ENCODE results near the gene DIAPH2. TPM values are rescaled to one million over a fixed set of nuclear protein-coding genes. Genes with fewer than 3 reads are reported as not detected.

The DIAPH2 gene
- total RNA-seq, 2 donors from 2014 or later = 11.6 to 12.7 TPM

- H3K27me3 ChIP-seq = no peaks in the 10 kb centered on the region
- H3K9me3 ChIP-seq = no peaks in the 10 kb centered on the region
- no peak overlapping the region for H3K27ac ChIP-seq
- H3K4me1 ChIP-seq = no peaks in the 10 kb centered on the region
- no peaks in the 10 kb centered on the region for H3K36me3 ChIP-seq
- H3K4me3 ChIP-seq = no peak overlapping the region
- TF ChIP-seq, protein P1, sequence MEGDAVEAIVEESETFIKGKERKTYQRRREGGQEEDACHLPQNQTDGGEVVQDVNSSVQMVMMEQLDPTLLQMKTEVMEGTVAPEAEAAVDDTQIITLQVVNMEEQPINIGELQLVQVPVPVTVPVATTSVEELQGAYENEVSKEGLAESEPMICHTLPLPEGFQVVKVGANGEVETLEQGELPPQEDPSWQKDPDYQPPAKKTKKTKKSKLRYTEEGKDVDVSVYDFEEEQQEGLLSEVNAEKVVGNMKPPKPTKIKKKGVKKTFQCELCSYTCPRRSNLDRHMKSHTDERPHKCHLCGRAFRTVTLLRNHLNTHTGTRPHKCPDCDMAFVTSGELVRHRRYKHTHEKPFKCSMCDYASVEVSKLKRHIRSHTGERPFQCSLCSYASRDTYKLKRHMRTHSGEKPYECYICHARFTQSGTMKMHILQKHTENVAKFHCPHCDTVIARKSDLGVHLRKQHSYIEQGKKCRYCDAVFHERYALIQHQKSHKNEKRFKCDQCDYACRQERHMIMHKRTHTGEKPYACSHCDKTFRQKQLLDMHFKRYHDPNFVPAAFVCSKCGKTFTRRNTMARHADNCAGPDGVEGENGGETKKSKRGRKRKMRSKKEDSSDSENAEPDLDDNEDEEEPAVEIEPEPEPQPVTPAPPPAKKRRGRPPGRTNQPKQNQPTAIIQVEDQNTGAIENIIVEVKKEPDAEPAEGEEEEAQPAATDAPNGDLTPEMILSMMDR (IDR thresholded peaks at IDR 0.05) = no peak
- DNase-seq (ENCODE audit: low spot score) = no peak
Observed at GRCh38 chrX:97594646-97595224, 910.1 kb downstream of the DIAPH2 start.

DNA sequence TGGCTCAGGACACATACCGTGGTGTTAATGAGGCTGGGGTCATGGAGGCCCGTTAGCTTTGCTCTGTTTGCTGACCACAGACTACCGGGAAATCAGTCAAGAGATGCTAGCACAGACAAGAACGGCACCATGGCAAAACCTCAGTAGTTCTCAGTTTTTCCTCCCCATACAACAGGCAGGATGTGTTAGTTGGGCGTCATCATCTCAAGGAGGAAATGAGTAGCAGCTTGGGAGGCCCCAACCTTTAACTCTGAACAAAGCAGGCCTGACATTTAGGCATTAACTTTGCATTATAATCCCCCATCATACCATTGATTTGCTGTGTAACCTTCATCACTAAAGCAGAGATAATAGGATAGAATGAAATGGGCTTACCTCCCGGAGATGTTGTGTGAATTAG is 913.3 kb downstream of the DIAPH2 start:
- Histone ChIP-seq H3K9me3 (peaks cover 0 to 5% of the 10 kb centered on the region in 2 donors), H3K27me3 (no peaks in the 10 kb centered on the region), H3K4me3 (no peak overlapping the region), H3K4me1 (no peaks in the 10 kb centered on the region), H3K27ac (no peak overlapping the region), H3K36me3 (no peaks in the 10 kb centered on the region)
- TF ChIP-seq, protein P1 (IDR thresholded peaks at IDR 0.05) = no peak
- no peak for DNase-seq (ENCODE audit: low spot score)

DNA sequence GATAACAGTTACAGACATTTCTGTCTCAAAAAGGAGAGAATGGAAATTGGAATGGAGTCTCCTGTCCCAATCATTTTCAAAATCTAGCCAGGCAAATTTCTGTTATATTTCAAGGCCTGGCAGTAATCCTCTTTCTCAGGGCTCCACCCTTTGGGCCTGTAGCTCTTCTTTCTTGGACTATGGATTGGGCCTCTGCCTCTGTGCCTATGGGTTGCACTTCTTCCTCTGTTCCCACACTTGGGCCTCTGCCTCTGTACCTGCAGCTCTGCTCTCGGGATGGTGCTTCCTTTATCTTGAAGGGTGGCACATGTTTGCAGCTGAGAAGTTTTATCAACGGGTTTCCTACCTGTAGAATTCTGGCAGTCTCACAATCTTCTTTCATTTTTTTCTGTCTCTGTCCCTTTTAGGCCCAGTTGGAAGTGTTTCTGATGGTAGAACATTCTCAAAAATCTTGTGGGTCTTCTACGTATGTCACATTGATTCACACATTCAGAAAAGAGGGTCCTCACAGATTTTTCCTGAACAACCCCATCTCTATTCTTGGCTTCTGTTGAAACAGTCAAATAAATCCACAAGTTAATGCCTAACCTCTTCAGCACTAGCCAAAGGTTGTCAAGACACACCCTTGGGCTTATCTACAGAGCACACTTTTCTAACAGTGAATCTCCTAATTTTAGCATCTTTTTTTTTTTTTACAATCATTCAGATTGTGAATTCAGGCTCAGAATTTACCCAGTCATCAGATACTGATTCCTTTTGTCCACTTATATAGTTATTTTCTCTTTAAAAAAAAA is 918.0 kb downstream of the DIAPH2 start:
- DNase-seq (ENCODE audit: low spot score) = no peak
- no peak overlapping the region for H3K4me3 ChIP-seq
- no peaks in the 10 kb centered on the region for H3K36me3 ChIP-seq
- H3K9me3 ChIP-seq = peaks cover 0 to 5% of the 10 kb centered on the region in 2 donors
- TF ChIP-seq, protein P1 (IDR thresholded peaks at IDR 0.05) = no peak
- no peaks in the 10 kb centered on the region for H3K4me1 ChIP-seq
- H3K27ac ChIP-seq = no peak overlapping the region
- H3K27me3 ChIP-seq = no peaks in the 10 kb centered on the region

GRCh38 chrX:97605271-97605670 is 920.6 kb downstream of the DIAPH2 start:
- TF ChIP-seq, protein P1 (IDR thresholded peaks at IDR 0.05) = no peak
- DNase-seq (ENCODE audit: low spot score) = no peak
- H3K36me3 ChIP-seq = no peaks in the 10 kb centered on the region
- peaks cover 0 to 5% of the 10 kb centered on the region in 2 donors for H3K9me3 ChIP-seq
- no peaks in the 10 kb centered on the region for H3K27me3 ChIP-seq
- H3K27ac ChIP-seq = no peak overlapping the region
- no peak overlapping the region for H3K4me3 ChIP-seq
- H3K4me1 ChIP-seq = no peaks in the 10 kb centered on the region

GRCh38 chrX:97609357-97609756 is 924.7 kb downstream of the DIAPH2 start:
- Histone ChIP-seq H3K27me3 (no peaks in the 10 kb centered on the region), H3K36me3 (no peaks in the 10 kb centered on the region), H3K4me3 (no peak overlapping the region), H3K9me3 (no peaks in the 10 kb centered on the region), H3K27ac (no peak overlapping the region), H3K4me1 (no peaks in the 10 kb centered on the region)
- TF ChIP-seq, protein P1 (IDR thresholded peaks at IDR 0.05) = no peak
- DNase-seq (ENCODE audit: low spot score) = no peak
